Choroid plexus epithelial cell (primary cell): ENCODE measurements around the gene SPRR2D.

Source experiments
- DNase-seq: peaks from one replicate; pipeline ENCODE4 v3.0.0-alpha.2; 2010; ENCODE audit warnings: low read depth
- H3K4me3 ChIP-seq: 2 replicates; pipeline ENCODE4 v1.5.1; 2011; ENCODE audit warnings: low read depth, mild to moderate bottlenecking, control low read depth, low read length, moderate library complexity
- CTCF ChIP-seq: conservative IDR thresholded peaks from 2 replicates; pipeline ENCODE4 v1.5.1; 2011; ENCODE audit warnings: low read depth, mild to moderate bottlenecking, control low read depth, inconsistent platforms, low read length, moderate library complexity

The SPRR2D gene

GRCh38 chr1:153001382-153001781 is 39.5 kb downstream of the SPRR2D start, which contains the start of gene SPRR3:
Gene SPRR3, plus strand, starts transcription at chr1:153001749. Its CDS starts 1,272 bp downstream, at chr1:153003021.
- no peak for DNase-seq
- H3K4me3 ChIP-seq, result no peak within 1 kb of the TSS
- no peak for TF ChIP-seq CTCF

- no peak for DNase-seq
- no peak overlapping the region for H3K4me3 ChIP-seq
- TF ChIP-seq CTCF, result no peak
Measured at GRCh38 chr1:153000294-153000693, 40.6 kb downstream of the SPRR2D start.

- no peak overlapping the region for H3K4me3 ChIP-seq
- no peak for DNase-seq
- TF ChIP-seq CTCF, result no peak
Measured at GRCh38 chr1:152999818-153000217, 41.1 kb downstream of the SPRR2D start.

- no peak for TF ChIP-seq CTCF
- H3K4me3 ChIP-seq, result no peak overlapping the region
- no peak for DNase-seq
Measured at GRCh38 chr1:152998476-152998875, 42.4 kb downstream of the SPRR2D start.

- no peak for DNase-seq
- H3K4me3 ChIP-seq, result no peak overlapping the region
- TF ChIP-seq CTCF, result no peak
Measured at GRCh38 chr1:152997901-152998300, 43.0 kb downstream of the SPRR2D start.

- no peak overlapping the region for H3K4me3 ChIP-seq
- no peak for DNase-seq
- TF ChIP-seq CTCF, result no peak
Measured at GRCh38 chr1:152996633-152997400, 44.1 kb downstream of the SPRR2D start.

GRCh38 chr1:152995842-152996241 is 45.1 kb downstream of the SPRR2D start:
- TF ChIP-seq CTCF, result no peak
- H3K4me3 ChIP-seq, result no peak overlapping the region
- no peak for DNase-seq
